Suprapubic skin (tissue), 4 donors: ENCODE data around the gene DSN1.

Experiments
- POLR2A ChIP-seq, 2 donors: fragments of 450-650 bp; IDR thresholded peaks; one replicate each; pipeline ENCODE4 v1.6.1; 2017; ENCODE audit warnings: antibody characterized with exemption in 2 of 2, mild to moderate bottlenecking in 2 of 2, moderate library complexity in 2 of 2
- POLR2AphosphoS5 ChIP-seq, 3 donors: sonication (generic); formaldehyde crosslinking; IDR thresholded peaks; one replicate each; pipeline ENCODE4 v1.6.1; 2017; ENCODE audit warnings: antibody characterized with exemption in 3 of 3
- TF ChIP-seq, protein P1 (sequence below), 2 donors: fragments of 200-600 bp in 1 of 2; fragments of 450-650 bp in 1 of 2; sonication (generic) in 1 of 2; IDR thresholded peaks; one replicate each; pipeline ENCODE4 v1.5.1; 2016 to 2019; ENCODE audit warnings: antibody characterized with exemption in 2 of 2, mild to moderate bottlenecking in 1 of 2, moderate library complexity in 1 of 2

DNA sequence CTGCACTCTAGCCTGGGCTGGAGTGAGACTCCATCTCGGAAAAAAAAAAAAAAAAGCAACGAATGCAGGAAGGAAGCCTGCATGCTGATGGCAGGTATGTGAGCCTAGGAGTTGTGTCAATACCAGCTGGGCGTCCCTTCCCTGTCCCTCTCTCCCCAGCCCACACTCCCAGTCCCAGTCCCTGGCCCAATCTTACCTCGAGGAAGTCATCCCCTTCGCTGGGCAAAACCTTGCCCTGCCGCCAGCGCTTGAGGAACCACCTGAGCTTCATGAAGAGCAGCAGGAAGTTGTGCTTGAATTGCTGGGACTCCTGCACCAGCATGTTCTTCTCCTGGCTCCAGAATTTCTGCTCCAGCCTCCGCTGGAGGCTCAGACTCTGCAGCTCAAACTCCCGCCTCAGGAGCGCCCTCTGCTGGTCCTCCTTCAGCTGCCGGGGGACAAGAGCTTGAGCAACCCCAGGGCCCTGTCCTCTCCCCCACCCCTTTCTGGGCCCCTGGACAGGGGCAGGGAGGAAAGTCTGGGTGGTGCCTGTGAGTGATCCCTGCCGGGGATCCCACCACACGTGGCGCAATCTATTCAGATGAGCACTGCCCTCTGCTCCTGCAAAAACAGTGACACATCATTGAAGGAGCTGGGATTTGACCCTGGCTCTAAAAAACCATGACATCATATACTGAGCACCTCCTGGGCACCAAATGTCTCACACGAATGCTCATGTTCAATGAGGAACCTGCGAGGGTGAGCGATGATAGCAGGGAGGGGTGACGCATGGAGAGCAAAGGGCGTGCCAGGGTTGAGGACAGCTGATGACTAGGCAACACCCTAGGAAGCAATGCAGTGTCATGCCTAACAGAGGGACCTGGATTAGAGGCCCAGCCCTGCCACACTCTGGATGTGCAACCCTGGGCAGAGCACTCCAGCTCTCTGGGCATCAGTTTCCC is 35.0 kb upstream of the DSN1 start:
- TF ChIP-seq POLR2A (IDR thresholded peaks at IDR 0.05) (no peak), POLR2AphosphoS5 (IDR thresholded peaks at IDR 0.05) (no peak)
- TF ChIP-seq, protein P1, sequence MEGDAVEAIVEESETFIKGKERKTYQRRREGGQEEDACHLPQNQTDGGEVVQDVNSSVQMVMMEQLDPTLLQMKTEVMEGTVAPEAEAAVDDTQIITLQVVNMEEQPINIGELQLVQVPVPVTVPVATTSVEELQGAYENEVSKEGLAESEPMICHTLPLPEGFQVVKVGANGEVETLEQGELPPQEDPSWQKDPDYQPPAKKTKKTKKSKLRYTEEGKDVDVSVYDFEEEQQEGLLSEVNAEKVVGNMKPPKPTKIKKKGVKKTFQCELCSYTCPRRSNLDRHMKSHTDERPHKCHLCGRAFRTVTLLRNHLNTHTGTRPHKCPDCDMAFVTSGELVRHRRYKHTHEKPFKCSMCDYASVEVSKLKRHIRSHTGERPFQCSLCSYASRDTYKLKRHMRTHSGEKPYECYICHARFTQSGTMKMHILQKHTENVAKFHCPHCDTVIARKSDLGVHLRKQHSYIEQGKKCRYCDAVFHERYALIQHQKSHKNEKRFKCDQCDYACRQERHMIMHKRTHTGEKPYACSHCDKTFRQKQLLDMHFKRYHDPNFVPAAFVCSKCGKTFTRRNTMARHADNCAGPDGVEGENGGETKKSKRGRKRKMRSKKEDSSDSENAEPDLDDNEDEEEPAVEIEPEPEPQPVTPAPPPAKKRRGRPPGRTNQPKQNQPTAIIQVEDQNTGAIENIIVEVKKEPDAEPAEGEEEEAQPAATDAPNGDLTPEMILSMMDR (IDR thresholded peaks at IDR 0.05), result peak; percentile 4 to 65
